22Rv1 (cell line): Measurements from ENCODE around the gene TEX22.

Source experiments
- CTCF ChIP-seq: fragments of 450-650 bp; IDR thresholded peaks from 2 replicates; pipeline ENCODE4 v1.5.1; 2017; ENCODE audit warnings: mild to moderate bottlenecking
- ZFX ChIP-seq: fragments of 450-650 bp; IDR thresholded peaks from 2 replicates; pipeline ENCODE4 v1.6.1; 2017; ENCODE audit warnings: antibody characterized with exemption, borderline replicate concordance

DNA sequence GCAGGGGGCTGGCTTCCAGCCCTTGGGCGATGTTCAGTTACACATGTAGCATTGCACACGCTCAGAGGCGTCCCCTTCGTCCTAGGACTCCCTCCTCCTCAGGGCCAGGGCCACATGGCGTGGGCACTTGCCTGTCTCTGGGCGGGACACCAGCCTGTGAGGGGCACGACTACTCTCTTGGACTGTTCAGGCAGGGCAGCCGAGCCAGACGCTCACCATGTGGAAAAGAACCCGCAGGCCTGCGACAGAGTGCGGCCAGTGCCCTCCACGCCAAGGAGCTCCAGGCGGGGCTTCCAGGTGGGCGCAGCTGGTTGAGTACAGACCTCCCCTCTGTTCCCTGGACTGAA is 42.2 kb downstream of the TEX22 start:
- no peak for TF ChIP-seq CTCF
- TF ChIP-seq ZFX: no peak
